Measurements from ENCODE around the gene KDM5D. TPM values are rescaled to one million over a fixed set of nuclear protein-coding genes. Genes with fewer than 3 reads are reported as not detected.

Gene KDM5D
- polyA plus RNA-seq, 3 donors = not detected

DNA sequence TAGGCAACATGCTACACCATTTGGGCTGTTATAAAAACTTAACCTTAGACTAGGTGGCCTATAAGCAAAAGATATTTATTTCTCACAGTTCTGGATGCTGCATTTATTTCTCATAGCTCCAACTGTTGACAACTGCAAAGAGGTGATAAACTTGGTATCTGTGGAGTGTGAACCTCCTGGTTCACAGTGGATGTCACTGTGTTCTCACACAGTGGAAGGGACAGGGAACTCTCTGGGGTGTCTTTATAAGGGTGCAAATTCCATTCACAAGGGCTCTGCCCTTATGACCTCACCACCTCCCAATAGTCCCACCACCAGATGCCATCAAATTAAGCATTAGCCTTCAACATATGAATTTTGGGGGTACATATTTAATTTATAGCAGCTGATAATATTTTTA is 46.0 kb downstream of the KDM5D start:
- no peaks in the 10 kb centered on the region for H3K4me1 ChIP-seq (ENCODE audit: control insufficient read depth in 1 of 2, insufficient read depth in 2 of 2, low read length in 2 of 2)
- no peaks in the 10 kb centered on the region for H3K27me3 ChIP-seq (ENCODE audit: control insufficient read depth in 2 of 2, insufficient read depth in 2 of 2, low read length in 2 of 2)
- peaks cover 0 to 5% of the 10 kb centered on the region in 2 donors for H3K9me3 ChIP-seq (replicated peaks in 1 of 2; ENCODE audit: control insufficient read depth in 1 of 2, insufficient read depth in 1 of 2, low read length in 2 of 2)
- H3K27ac Mint-ChIP-seq = no peak overlapping the region
- H3K9ac ChIP-seq (ENCODE audit: insufficient read depth, low read length, poor library complexity, severe bottlenecking) = no peak overlapping the region
- H3K36me3 Mint-ChIP-seq = peaks cover 0 to 60% of the 10 kb centered on the region in 2 donors
- H3K4me1 Mint-ChIP-seq = no peaks in the 10 kb centered on the region
- H2AFZ ChIP-seq (ENCODE audit: insufficient read depth, low read depth, low read length, poor library complexity, severe bottlenecking) = no peak overlapping the region
- peaks cover 0 to 11% (median 0%) of the 10 kb centered on the region in 7 donors for H3K9me3 Mint-ChIP-seq
- H3K27ac ChIP-seq (ENCODE audit: low read depth in 1 of 2, low read length in 2 of 2) = no peak overlapping the region
- H3K4me3 Mint-ChIP-seq = no peak overlapping the region
- peaks cover 0 to 15% of the 10 kb centered on the region in 2 donors for H3K36me3 ChIP-seq (replicated peaks in 1 of 2; ENCODE audit: control insufficient read depth in 1 of 2, insufficient read depth in 2 of 2, low read length in 2 of 2)
- no peak overlapping the region for H3K4me2 ChIP-seq (replicated peaks; ENCODE audit: extremely low read depth, low read length, poor library complexity, severe bottlenecking)
- no peaks in the 10 kb centered on the region for H3K79me2 ChIP-seq (ENCODE audit: insufficient read depth, low read length)
- H4K20me1 ChIP-seq (ENCODE audit: insufficient read depth, low read length) = no peaks in the 10 kb centered on the region
- TF ChIP-seq, protein P1, sequence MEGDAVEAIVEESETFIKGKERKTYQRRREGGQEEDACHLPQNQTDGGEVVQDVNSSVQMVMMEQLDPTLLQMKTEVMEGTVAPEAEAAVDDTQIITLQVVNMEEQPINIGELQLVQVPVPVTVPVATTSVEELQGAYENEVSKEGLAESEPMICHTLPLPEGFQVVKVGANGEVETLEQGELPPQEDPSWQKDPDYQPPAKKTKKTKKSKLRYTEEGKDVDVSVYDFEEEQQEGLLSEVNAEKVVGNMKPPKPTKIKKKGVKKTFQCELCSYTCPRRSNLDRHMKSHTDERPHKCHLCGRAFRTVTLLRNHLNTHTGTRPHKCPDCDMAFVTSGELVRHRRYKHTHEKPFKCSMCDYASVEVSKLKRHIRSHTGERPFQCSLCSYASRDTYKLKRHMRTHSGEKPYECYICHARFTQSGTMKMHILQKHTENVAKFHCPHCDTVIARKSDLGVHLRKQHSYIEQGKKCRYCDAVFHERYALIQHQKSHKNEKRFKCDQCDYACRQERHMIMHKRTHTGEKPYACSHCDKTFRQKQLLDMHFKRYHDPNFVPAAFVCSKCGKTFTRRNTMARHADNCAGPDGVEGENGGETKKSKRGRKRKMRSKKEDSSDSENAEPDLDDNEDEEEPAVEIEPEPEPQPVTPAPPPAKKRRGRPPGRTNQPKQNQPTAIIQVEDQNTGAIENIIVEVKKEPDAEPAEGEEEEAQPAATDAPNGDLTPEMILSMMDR (IDR thresholded peaks at IDR 0.05) = no peak
- intact Hi-C loops (cut with micrococcal nuclease) = no loop called here
- H3K4me3 ChIP-seq (replicated peaks in 1 of 3; ENCODE audit: low read depth in 2 of 3, low read length in 3 of 3) = no peak overlapping the region
- H3K27me3 Mint-ChIP-seq (ENCODE audit: low read depth in 3 of 3) = peaks cover 0 to 1% (median 0%) of the 10 kb centered on the region in 3 donors
- DNase-seq = no peak

DNA sequence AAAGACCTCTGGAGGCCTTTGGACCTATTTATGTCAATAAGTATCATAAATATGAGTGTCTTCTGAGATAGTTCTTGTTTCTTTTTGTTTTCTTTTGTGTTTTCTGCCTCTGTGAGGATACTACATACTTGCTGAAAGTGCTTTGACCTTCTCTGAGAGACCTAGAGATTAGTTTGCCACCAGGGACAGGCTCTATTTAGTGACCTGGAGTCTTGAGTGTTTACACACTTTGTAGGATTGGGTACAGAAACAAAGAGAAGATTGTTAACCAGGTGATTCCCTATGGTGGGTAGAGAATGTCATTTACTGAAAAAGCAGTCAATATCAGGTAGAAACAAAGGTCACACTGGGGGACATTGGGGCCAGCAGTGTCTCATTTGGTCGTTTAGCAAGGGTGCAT is 63.7 kb downstream of the KDM5D start:
- no peaks in the 10 kb centered on the region for H3K36me3 ChIP-seq (replicated peaks in 1 of 2; ENCODE audit: control insufficient read depth in 1 of 2, insufficient read depth in 2 of 2, low read length in 2 of 2)
- H3K4me1 ChIP-seq (ENCODE audit: control insufficient read depth in 1 of 2, insufficient read depth in 2 of 2, low read length in 2 of 2) = no peaks in the 10 kb centered on the region
- H3K4me3 ChIP-seq (replicated peaks in 1 of 3; ENCODE audit: low read depth in 2 of 3, low read length in 3 of 3) = no peak overlapping the region
- WGBS (ENCODE audit: insufficient coverage) = no CpG with 5 or more reads among the region's 1 CpG
- H3K4me2 ChIP-seq (replicated peaks; ENCODE audit: extremely low read depth, low read length, poor library complexity, severe bottlenecking) = no peak overlapping the region
- Mint-ChIP-seq H3K4me3 (no peak overlapping the region), H3K27ac (no peak overlapping the region), H3K36me3 (no peaks in the 10 kb centered on the region), H3K27me3 (ENCODE audit: low read depth in 3 of 3) (no peaks in the 10 kb centered on the region), H3K4me1 (no peaks in the 10 kb centered on the region), H3K9me3 (peaks cover 0 to 9% (median 0%) of the 10 kb centered on the region in 7 donors)
- H3K27ac ChIP-seq (ENCODE audit: low read depth in 1 of 2, low read length in 2 of 2) = no peak overlapping the region
- no peak for DNase-seq
- H3K27me3 ChIP-seq (ENCODE audit: control insufficient read depth in 2 of 2, insufficient read depth in 2 of 2, low read length in 2 of 2) = no peaks in the 10 kb centered on the region
- H3K79me2 ChIP-seq (ENCODE audit: insufficient read depth, low read length) = no peaks in the 10 kb centered on the region
- TF ChIP-seq, protein P1 (IDR thresholded peaks at IDR 0.05) = no peak
- H3K9ac ChIP-seq (ENCODE audit: insufficient read depth, low read length, poor library complexity, severe bottlenecking) = no peak overlapping the region
- intact Hi-C loops (cut with micrococcal nuclease) = no loop called here
- H3K9me3 ChIP-seq (replicated peaks in 1 of 2; ENCODE audit: control insufficient read depth in 1 of 2, insufficient read depth in 1 of 2, low read length in 2 of 2) = no peaks in the 10 kb centered on the region
- H2AFZ ChIP-seq (ENCODE audit: insufficient read depth, low read depth, low read length, poor library complexity, severe bottlenecking) = no peak overlapping the region
- H4K20me1 ChIP-seq (ENCODE audit: insufficient read depth, low read length) = no peaks in the 10 kb centered on the region
